Neural cell (in vitro differentiated cells): Measurements from ENCODE around the gene AGXT2. TPM values are rescaled to one million over a fixed set of nuclear protein-coding genes. Genes with fewer than 3 reads are reported as not detected.
A peak's percentile ranks its signal among the peaks of the same experiment; 100 is the strongest.

ENCODE experiments used
- H2AFZ ChIP-seq: fragments of 200-600, 300-800 bp; sonication (generic), shearing (Covaris generic); 2 replicates; pipeline ENCODE4 v1.6.0; 2014; ENCODE audit warnings: low read depth, mild to moderate bottlenecking, antibody characterized with exemption, low read length, moderate library complexity
- H3F3A ChIP-seq: fragments of 200-600 bp; shearing (Covaris generic); 2 replicates; pipeline ENCODE4 v1.6.1; 2016; ENCODE audit warnings: mild to moderate bottlenecking, moderate library complexity, mixed read lengths, antibody characterized with exemption, low read length; ENCODE audit not compliant: insufficient read depth, poor library complexity, severe bottlenecking
- H3K27ac ChIP-seq: fragments of 200-600, 300-800 bp; sonication (generic), shearing (Covaris generic); 2 replicates; pipeline ENCODE4 v1.5.1; 2014; ENCODE audit warnings: mild to moderate bottlenecking, low read length, moderate library complexity
- H3K27me3 ChIP-seq: fragments of 300-800, 200-600 bp; sonication (generic), shearing (Covaris generic); 2 replicates; pipeline ENCODE4 v1.6.0; 2014; ENCODE audit warnings: mild to moderate bottlenecking, low read depth, low read length, moderate library complexity; ENCODE audit not compliant: insufficient read depth
- H3K36me3 ChIP-seq: fragments of 300-800, 200-600 bp; sonication (generic), shearing (Covaris generic); 2 replicates; pipeline ENCODE4 v1.5.1; 2014; ENCODE audit warnings: mild to moderate bottlenecking, antibody characterized with exemption, low read length, moderate library complexity; ENCODE audit not compliant: insufficient read depth
- H3K4me2 ChIP-seq: fragments of 300-800, 200-600 bp; sonication (generic), shearing (Covaris generic); 2 replicates; pipeline ENCODE4 v1.6.0; 2014; ENCODE audit warnings: mild to moderate bottlenecking, low read length
- H3K4me3 ChIP-seq: fragments of 300-800, 200-600 bp; sonication (generic), shearing (Covaris generic); 2 replicates; pipeline ENCODE4 v1.5.1; 2014; ENCODE audit warnings: mild to moderate bottlenecking, low read length, moderate library complexity
- H3K79me2 ChIP-seq: fragments of 200-600 bp; shearing (Covaris generic); replicated peaks from 2 replicates; pipeline ENCODE4 v1.6.0; 2014; ENCODE audit warnings: mild to moderate bottlenecking, low read length, moderate library complexity; ENCODE audit not compliant: insufficient read depth
- H3K9ac ChIP-seq: fragments of 300-800, 200-600 bp; sonication (generic), shearing (Covaris generic); 2 replicates; pipeline ENCODE4 v1.6.1; 2016; ENCODE audit warnings: mild to moderate bottlenecking, low read length, mixed read lengths
- H3K9me2 ChIP-seq: fragments of 200-600 bp; shearing (Covaris generic); 2 replicates; pipeline ENCODE4 v1.6.1; 2016; ENCODE audit warnings: mild to moderate bottlenecking, low read length, mixed read lengths; ENCODE audit not compliant: insufficient read depth
- H3K9me3 ChIP-seq: fragments of 200-600, 300-800 bp; sonication (generic), shearing (Covaris generic); 2 replicates; pipeline ENCODE4 v1.6.1; 2016; ENCODE audit warnings: mild to moderate bottlenecking, mixed run types, low read length, moderate library complexity, mixed read lengths
- H4K20me1 ChIP-seq: fragments of 200-600 bp; shearing (Covaris generic); 2 replicates; pipeline ENCODE4 v1.6.1; 2016; ENCODE audit warnings: mild to moderate bottlenecking, mixed run types; ENCODE audit not compliant: insufficient read depth
- EP300 ChIP-seq: fragments of 450-650 bp; conservative IDR thresholded peaks from 2 replicates; pipeline ENCODE4 v1.6.1; 2014; ENCODE audit warnings: antibody characterized with exemption, mild to moderate bottlenecking, moderate library complexity; ENCODE audit not compliant: poor library complexity, severe bottlenecking
- EZH2 ChIP-seq: fragments of 200-600, 300-800 bp; shearing (Covaris generic), sonication (generic); IDR thresholded peaks from 2 replicates; pipeline ENCODE4 v1.6.1; 2014; ENCODE audit warnings: antibody characterized with exemption, low read length, borderline replicate concordance, mild to moderate bottlenecking; ENCODE audit not compliant: insufficient read depth, poor library complexity, severe bottlenecking
- MXI1 ChIP-seq: fragments of 450-650 bp; conservative IDR thresholded peaks from 2 replicates; pipeline ENCODE4 v1.6.1; 2014; ENCODE audit warnings: antibody characterized with exemption, mild to moderate bottlenecking; ENCODE audit not compliant: poor library complexity, severe bottlenecking
- POLR2AphosphoS5 ChIP-seq: IDR thresholded peaks from 2 replicates; pipeline ENCODE4 v1.6.1; 2012
- RAD21 ChIP-seq: fragments of 450-650 bp; conservative IDR thresholded peaks from 2 replicates; pipeline ENCODE4 v1.6.1; 2014; ENCODE audit warnings: antibody characterized with exemption, mild to moderate bottlenecking, moderate library complexity
- SMC3 ChIP-seq: fragments of 450-650 bp; conservative IDR thresholded peaks from 2 replicates; pipeline ENCODE4 v1.6.1; 2014; ENCODE audit warnings: antibody characterized with exemption, mild to moderate bottlenecking, moderate library complexity; ENCODE audit not compliant: poor library complexity
- TAF1 ChIP-seq: IDR thresholded peaks from 2 replicates; pipeline ENCODE4 v1.6.1; 2012; ENCODE audit warnings: low read depth
- polyA plus RNA-seq: library from polyadenylated mRNA; depleted of rRNA; stranded (reverse); fragments of >200 nt; gene quantifications from 2 replicates; pipeline ENCODE4 v1.2.3, GENCODE V29; 2014
- TF ChIP-seq, protein P1 (sequence below): fragments of 450-650 bp; IDR thresholded peaks from 2 replicates; pipeline ENCODE4 v1.5.1; 2014; ENCODE audit warnings: antibody characterized with exemption, mild to moderate bottlenecking, moderate library complexity; ENCODE audit not compliant: poor library complexity, severe bottlenecking
- TF ChIP-seq, protein P2 (sequence below): IDR thresholded peaks from 2 replicates; pipeline ENCODE4 v1.6.1; 2012; ENCODE audit warnings: borderline replicate concordance

Gene AGXT2
- polyA plus RNA-seq, 1 donor from 2014 or later = not detected

DNA sequence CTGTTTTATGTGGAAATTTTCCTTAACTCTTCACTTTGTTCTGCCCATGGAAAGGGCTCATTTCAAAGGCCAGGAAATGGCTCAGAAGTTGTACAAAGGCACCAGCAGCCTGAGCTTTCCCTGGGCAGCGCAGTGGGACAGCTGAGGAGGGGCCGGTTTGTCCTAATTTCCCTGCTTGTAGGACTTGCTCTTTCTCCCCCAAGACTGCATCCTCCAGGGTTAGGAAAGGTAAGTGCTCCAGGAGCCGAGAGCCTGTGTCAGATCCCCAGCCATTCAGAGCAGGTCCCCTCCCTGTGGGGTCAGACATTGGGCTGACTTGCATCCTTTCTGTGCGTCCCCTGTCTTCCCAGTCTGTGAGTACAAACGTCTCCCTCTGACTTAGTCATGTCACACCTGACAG is 43.5 kb downstream of the AGXT2 start:
- Histone ChIP-seq H3K79me2 (no peaks in the 10 kb centered on the region), H3K9me3 (no peaks in the 10 kb centered on the region), H3K9me2 (no peaks in the 10 kb centered on the region), H3K27me3 (no peaks in the 10 kb centered on the region), H4K20me1 (no peaks in the 10 kb centered on the region), H3K4me2 (no peak overlapping the region), H3K36me3 (no peaks in the 10 kb centered on the region), H3F3A (no peaks in the 10 kb centered on the region), H3K27ac (no peak overlapping the region), H3K4me3 (no peak overlapping the region), H3K9ac (no peak overlapping the region), H2AFZ (no peak overlapping the region)
- TF ChIP-seq EZH2 (no peak), TAF1 (no peak), EP300 (no peak), MXI1 (no peak), RAD21 (no peak), POLR2AphosphoS5 (no peak), SMC3 (no peak)
- TF ChIP-seq, protein P1, sequence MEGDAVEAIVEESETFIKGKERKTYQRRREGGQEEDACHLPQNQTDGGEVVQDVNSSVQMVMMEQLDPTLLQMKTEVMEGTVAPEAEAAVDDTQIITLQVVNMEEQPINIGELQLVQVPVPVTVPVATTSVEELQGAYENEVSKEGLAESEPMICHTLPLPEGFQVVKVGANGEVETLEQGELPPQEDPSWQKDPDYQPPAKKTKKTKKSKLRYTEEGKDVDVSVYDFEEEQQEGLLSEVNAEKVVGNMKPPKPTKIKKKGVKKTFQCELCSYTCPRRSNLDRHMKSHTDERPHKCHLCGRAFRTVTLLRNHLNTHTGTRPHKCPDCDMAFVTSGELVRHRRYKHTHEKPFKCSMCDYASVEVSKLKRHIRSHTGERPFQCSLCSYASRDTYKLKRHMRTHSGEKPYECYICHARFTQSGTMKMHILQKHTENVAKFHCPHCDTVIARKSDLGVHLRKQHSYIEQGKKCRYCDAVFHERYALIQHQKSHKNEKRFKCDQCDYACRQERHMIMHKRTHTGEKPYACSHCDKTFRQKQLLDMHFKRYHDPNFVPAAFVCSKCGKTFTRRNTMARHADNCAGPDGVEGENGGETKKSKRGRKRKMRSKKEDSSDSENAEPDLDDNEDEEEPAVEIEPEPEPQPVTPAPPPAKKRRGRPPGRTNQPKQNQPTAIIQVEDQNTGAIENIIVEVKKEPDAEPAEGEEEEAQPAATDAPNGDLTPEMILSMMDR = no peak
- TF ChIP-seq, protein P2, sequence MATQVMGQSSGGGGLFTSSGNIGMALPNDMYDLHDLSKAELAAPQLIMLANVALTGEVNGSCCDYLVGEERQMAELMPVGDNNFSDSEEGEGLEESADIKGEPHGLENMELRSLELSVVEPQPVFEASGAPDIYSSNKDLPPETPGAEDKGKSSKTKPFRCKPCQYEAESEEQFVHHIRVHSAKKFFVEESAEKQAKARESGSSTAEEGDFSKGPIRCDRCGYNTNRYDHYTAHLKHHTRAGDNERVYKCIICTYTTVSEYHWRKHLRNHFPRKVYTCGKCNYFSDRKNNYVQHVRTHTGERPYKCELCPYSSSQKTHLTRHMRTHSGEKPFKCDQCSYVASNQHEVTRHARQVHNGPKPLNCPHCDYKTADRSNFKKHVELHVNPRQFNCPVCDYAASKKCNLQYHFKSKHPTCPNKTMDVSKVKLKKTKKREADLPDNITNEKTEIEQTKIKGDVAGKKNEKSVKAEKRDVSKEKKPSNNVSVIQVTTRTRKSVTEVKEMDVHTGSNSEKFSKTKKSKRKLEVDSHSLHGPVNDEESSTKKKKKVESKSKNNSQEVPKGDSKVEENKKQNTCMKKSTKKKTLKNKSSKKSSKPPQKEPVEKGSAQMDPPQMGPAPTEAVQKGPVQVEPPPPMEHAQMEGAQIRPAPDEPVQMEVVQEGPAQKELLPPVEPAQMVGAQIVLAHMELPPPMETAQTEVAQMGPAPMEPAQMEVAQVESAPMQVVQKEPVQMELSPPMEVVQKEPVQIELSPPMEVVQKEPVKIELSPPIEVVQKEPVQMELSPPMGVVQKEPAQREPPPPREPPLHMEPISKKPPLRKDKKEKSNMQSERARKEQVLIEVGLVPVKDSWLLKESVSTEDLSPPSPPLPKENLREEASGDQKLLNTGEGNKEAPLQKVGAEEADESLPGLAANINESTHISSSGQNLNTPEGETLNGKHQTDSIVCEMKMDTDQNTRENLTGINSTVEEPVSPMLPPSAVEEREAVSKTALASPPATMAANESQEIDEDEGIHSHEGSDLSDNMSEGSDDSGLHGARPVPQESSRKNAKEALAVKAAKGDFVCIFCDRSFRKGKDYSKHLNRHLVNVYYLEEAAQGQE = no peak

DNA sequence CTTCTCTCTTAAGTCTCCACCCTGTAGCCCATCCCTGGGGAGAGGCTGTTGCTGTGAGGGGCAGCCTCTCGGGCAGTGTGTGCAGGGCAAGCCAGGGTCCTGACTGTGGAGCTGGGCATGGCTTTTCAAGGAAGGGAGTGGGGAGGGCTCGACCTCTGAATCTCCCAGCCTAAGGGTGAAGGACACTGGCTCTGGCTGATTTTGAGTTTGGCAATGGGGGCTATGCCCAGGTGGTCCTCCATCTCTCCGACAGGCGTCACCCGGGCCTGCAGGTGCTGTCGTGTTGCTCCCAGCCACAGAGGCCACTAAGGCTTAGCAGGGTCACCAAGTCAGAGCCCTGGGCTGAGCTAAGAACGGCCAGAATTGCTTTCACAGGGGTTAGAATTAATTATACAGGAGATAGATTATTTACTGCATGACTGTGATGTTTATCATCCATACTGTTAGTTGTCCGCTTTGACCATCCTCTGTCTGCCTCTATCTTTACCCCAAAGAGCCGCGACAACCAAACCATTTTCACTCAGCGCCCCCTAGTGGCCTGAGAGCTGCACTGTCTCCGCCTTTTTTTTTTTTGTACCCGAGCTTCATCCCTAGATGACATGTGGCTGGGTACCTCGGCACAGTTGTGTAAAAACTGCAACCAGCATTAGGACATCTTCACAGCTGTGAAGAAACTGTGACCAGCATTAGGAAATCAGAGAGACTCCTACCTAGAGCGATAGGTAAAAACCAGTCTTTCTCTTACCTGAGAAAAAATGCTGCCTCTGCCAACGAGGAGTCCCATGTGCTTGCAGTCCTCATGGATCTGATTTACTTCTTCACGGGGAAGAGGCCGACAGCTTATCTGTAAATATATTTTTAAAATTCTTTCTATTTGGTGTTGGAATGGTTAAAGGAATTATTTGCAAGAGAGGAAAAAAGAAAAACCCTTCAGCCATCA is 44.5 kb downstream of the AGXT2 start:
- H3F3A ChIP-seq = no peaks in the 10 kb centered on the region
- no peaks in the 10 kb centered on the region for H3K79me2 ChIP-seq
- no peak overlapping the region for H2AFZ ChIP-seq
- H3K36me3 ChIP-seq = no peaks in the 10 kb centered on the region
- no peak overlapping the region for H3K27ac ChIP-seq
- H3K9ac ChIP-seq = no peak overlapping the region
- H4K20me1 ChIP-seq = no peaks in the 10 kb centered on the region
- no peaks in the 10 kb centered on the region for H3K27me3 ChIP-seq
- no peak overlapping the region for H3K4me3 ChIP-seq
- H3K9me2 ChIP-seq = no peaks in the 10 kb centered on the region
- TF ChIP-seq, protein P1 = peak; percentile 42
- TF ChIP-seq POLR2AphosphoS5 = no peak
- H3K4me2 ChIP-seq = no peak overlapping the region
- H3K9me3 ChIP-seq = no peaks in the 10 kb centered on the region
